Measurements from ENCODE around the gene APCDD1. TPM values are rescaled to one million over a fixed set of nuclear protein-coding genes. Genes with fewer than 3 reads are reported as not detected.

Gene APCDD1
- total RNA-seq, 1 donor from 2014 or later = 4.4 TPM

DNA sequence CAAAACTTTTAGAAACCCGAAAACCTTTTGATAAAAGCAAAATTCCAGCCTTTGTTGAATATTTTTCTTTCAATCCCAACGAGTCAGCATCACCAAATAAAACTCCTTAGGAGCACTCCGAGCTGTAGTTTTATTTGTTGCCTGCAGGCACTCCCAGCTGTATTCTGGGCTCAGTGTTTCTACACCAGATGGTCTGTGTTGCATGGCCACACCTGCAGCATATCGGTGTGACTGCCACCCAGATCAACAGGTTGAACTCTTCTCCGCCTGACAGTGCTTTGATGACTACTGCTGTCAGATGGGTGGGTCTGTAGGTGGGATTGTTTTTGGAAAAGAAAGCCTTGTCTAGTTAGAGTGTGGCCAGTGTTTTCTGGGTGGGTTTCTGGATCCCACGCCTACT lies 32.7 kb downstream of the APCDD1 start:
- peaks cover 8% of the 10 kb centered on the region for H3K4me1 Mint-ChIP-seq (ENCODE audit: low read depth, unreplicated experiment)
- Histone ChIP-seq H3K36me3 (ENCODE audit: insufficient read depth, low read length) (no peaks in the 10 kb centered on the region), H3K27ac (ENCODE audit: low read depth, low read length) (no peak overlapping the region), H4K20me1 (ENCODE audit: insufficient read depth, low read length) (no peaks in the 10 kb centered on the region), H3K9ac (ENCODE audit: low read length) (no peak overlapping the region), H3K9me3 (ENCODE audit: insufficient read depth, low read depth, low read length) (no peaks in the 10 kb centered on the region), H2AFZ (ENCODE audit: low read depth, low read length) (no peak overlapping the region), H3K4me2 (ENCODE audit: low read length) (no peak overlapping the region), H3K27me3 (ENCODE audit: insufficient read depth, low read length) (no peaks in the 10 kb centered on the region), H3K4me3 (ENCODE audit: insufficient read depth, low read depth, low read length) (no peak overlapping the region), H3K4me1 (ENCODE audit: insufficient read depth, low read length) (no peaks in the 10 kb centered on the region), H3K79me2 (ENCODE audit: insufficient read depth, low read length) (no peaks in the 10 kb centered on the region)
- H3K27me3 Mint-ChIP-seq (ENCODE audit: low read depth, unreplicated experiment) = peaks cover 4% of the 10 kb centered on the region
- TF ChIP-seq, protein P1, sequence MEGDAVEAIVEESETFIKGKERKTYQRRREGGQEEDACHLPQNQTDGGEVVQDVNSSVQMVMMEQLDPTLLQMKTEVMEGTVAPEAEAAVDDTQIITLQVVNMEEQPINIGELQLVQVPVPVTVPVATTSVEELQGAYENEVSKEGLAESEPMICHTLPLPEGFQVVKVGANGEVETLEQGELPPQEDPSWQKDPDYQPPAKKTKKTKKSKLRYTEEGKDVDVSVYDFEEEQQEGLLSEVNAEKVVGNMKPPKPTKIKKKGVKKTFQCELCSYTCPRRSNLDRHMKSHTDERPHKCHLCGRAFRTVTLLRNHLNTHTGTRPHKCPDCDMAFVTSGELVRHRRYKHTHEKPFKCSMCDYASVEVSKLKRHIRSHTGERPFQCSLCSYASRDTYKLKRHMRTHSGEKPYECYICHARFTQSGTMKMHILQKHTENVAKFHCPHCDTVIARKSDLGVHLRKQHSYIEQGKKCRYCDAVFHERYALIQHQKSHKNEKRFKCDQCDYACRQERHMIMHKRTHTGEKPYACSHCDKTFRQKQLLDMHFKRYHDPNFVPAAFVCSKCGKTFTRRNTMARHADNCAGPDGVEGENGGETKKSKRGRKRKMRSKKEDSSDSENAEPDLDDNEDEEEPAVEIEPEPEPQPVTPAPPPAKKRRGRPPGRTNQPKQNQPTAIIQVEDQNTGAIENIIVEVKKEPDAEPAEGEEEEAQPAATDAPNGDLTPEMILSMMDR (IDR thresholded peaks at IDR 0.05; ENCODE audit: insufficient read depth, low read depth, low read length) = no peak
- no peak for TF ChIP-seq EZH2 (IDR thresholded peaks at IDR 0.05; ENCODE audit: insufficient read depth, low read length)
- no peaks in the 10 kb centered on the region for H3K36me3 Mint-ChIP-seq (ENCODE audit: low read depth, unreplicated experiment)
- FAIRE-seq (no peak), DNase-seq (ENCODE audit: low read depth) (no peak)
- H3K4me3 Mint-ChIP-seq (ENCODE audit: unreplicated experiment) = no peak overlapping the region
- H3K9me3 Mint-ChIP-seq (ENCODE audit: unreplicated experiment) = peaks cover 5% of the 10 kb centered on the region
- no peak overlapping the region for H3K27ac Mint-ChIP-seq (ENCODE audit: unreplicated experiment)

DNA sequence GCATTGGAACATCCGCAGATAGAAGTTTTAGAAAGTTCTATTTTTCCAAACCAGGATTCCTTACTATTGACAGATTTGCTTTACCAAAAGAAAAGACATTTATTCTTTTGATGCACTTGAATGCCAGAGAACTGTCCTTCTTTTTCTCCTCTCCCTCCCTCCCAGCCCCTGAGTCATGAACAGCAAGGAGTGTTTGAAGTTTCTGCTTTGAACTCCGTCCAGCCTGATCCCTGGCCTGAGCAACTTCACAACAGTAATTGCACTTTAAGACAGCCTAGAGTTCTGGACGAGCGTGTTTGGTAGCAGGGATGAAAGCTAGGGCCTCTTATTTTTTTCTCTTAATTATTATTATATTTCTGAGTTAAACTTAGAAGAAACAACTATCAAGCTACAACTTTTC lies 33.6 kb downstream of the APCDD1 start:
- Histone ChIP-seq H3K9me3 (ENCODE audit: insufficient read depth, low read depth, low read length) (no peaks in the 10 kb centered on the region), H3K4me2 (ENCODE audit: low read length) (no peak overlapping the region), H3K27ac (ENCODE audit: low read depth, low read length) (no peak overlapping the region), H4K20me1 (ENCODE audit: insufficient read depth, low read length) (no peaks in the 10 kb centered on the region), H3K4me3 (ENCODE audit: insufficient read depth, low read depth, low read length) (no peak overlapping the region), H3K4me1 (ENCODE audit: insufficient read depth, low read length) (no peaks in the 10 kb centered on the region), H3K79me2 (ENCODE audit: insufficient read depth, low read length) (no peaks in the 10 kb centered on the region), H2AFZ (ENCODE audit: low read depth, low read length) (no peak overlapping the region), H3K27me3 (ENCODE audit: insufficient read depth, low read length) (no peaks in the 10 kb centered on the region), H3K9ac (ENCODE audit: low read length) (no peak overlapping the region), H3K36me3 (ENCODE audit: insufficient read depth, low read length) (no peaks in the 10 kb centered on the region)
- H3K4me3 Mint-ChIP-seq (ENCODE audit: unreplicated experiment) = no peak overlapping the region
- H3K36me3 Mint-ChIP-seq (ENCODE audit: low read depth, unreplicated experiment) = no peaks in the 10 kb centered on the region
- TF ChIP-seq EZH2 (IDR thresholded peaks at IDR 0.05; ENCODE audit: insufficient read depth, low read length) = no peak
- TF ChIP-seq, protein P1 (IDR thresholded peaks at IDR 0.05; ENCODE audit: insufficient read depth, low read depth, low read length) = no peak
- H3K9me3 Mint-ChIP-seq (ENCODE audit: unreplicated experiment) = peaks cover 5% of the 10 kb centered on the region
- H3K27ac Mint-ChIP-seq (ENCODE audit: unreplicated experiment) = no peak overlapping the region
- DNase-seq (ENCODE audit: low read depth) (peak; percentile 42), FAIRE-seq (no peak)
- peaks cover 4% of the 10 kb centered on the region for H3K27me3 Mint-ChIP-seq (ENCODE audit: low read depth, unreplicated experiment)
- peaks cover 8% of the 10 kb centered on the region for H3K4me1 Mint-ChIP-seq (ENCODE audit: low read depth, unreplicated experiment)

DNA sequence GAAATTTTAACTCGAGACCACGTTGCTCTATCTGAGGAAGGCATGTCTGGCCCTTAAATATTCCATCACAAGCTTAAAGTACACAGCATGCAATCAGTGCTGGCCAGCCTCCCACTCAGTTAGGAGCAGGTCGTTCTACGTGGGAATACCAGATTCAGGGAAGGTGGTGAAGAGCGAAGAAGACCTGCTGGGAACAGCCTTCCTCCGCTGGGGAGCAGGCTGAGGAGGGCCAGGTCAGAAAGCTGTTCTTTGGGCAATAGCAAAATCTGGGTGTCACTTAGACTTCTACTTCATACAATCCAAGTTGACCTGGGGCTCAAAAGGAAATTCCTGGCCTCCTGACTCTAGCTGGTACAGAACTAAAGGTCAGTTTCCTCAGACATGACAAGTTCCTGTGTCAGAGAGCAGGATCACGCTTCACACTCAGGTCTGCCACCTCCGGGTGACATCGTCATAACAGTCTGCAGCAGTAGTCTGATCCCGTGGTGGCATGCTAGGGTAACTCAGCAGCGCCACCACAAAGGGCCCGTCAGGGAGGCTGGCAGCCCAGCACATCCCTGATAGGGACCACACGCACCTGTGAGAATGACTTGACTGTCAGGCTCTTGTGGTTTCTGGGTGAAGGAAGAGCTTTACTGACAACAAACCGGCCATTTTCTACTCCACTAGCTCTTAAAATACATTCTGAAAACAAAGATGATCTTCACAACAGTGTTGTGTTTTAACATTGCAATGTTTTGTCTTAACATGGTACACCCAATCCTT lies 36.1 kb downstream of the APCDD1 start:
- Histone ChIP-seq H3K4me1 (ENCODE audit: insufficient read depth, low read length) (no peaks in the 10 kb centered on the region), H3K4me2 (ENCODE audit: low read length) (no peak overlapping the region), H3K36me3 (ENCODE audit: insufficient read depth, low read length) (no peaks in the 10 kb centered on the region), H2AFZ (ENCODE audit: low read depth, low read length) (no peak overlapping the region), H3K79me2 (ENCODE audit: insufficient read depth, low read length) (no peaks in the 10 kb centered on the region), H3K27ac (ENCODE audit: low read depth, low read length) (no peak overlapping the region), H4K20me1 (ENCODE audit: insufficient read depth, low read length) (no peaks in the 10 kb centered on the region), H3K4me3 (ENCODE audit: insufficient read depth, low read depth, low read length) (no peak overlapping the region), H3K27me3 (ENCODE audit: insufficient read depth, low read length) (no peaks in the 10 kb centered on the region), H3K9me3 (ENCODE audit: insufficient read depth, low read depth, low read length) (no peaks in the 10 kb centered on the region), H3K9ac (ENCODE audit: low read length) (no peak overlapping the region)
- DNase-seq (ENCODE audit: low read depth) = no peak
- no peak for FAIRE-seq
- Mint-ChIP-seq H3K27me3 (ENCODE audit: low read depth, unreplicated experiment) (peaks cover 10% of the 10 kb centered on the region), H3K4me1 (ENCODE audit: low read depth, unreplicated experiment) (peaks cover 8% of the 10 kb centered on the region), H3K27ac (ENCODE audit: unreplicated experiment) (no peak overlapping the region), H3K4me3 (ENCODE audit: unreplicated experiment) (no peak overlapping the region), H3K36me3 (ENCODE audit: low read depth, unreplicated experiment) (no peaks in the 10 kb centered on the region), H3K9me3 (ENCODE audit: unreplicated experiment) (no peaks in the 10 kb centered on the region)
- no peak for TF ChIP-seq EZH2 (IDR thresholded peaks at IDR 0.05; ENCODE audit: insufficient read depth, low read length)
- TF ChIP-seq, protein P1 (IDR thresholded peaks at IDR 0.05; ENCODE audit: insufficient read depth, low read depth, low read length) = no peak

Measured in astrocyte (in vitro differentiated cells and primary cell).